ENCODE measurements around the gene MYO3B. TPM values are rescaled to one million over a fixed set of nuclear protein-coding genes. Genes with fewer than 3 reads are reported as not detected.

The MYO3B gene
- polyA plus RNA-seq, 2 of the 4 experiments (the other 2 are of a cell fraction), result 0.01 TPM; not detected in 1

DNA sequence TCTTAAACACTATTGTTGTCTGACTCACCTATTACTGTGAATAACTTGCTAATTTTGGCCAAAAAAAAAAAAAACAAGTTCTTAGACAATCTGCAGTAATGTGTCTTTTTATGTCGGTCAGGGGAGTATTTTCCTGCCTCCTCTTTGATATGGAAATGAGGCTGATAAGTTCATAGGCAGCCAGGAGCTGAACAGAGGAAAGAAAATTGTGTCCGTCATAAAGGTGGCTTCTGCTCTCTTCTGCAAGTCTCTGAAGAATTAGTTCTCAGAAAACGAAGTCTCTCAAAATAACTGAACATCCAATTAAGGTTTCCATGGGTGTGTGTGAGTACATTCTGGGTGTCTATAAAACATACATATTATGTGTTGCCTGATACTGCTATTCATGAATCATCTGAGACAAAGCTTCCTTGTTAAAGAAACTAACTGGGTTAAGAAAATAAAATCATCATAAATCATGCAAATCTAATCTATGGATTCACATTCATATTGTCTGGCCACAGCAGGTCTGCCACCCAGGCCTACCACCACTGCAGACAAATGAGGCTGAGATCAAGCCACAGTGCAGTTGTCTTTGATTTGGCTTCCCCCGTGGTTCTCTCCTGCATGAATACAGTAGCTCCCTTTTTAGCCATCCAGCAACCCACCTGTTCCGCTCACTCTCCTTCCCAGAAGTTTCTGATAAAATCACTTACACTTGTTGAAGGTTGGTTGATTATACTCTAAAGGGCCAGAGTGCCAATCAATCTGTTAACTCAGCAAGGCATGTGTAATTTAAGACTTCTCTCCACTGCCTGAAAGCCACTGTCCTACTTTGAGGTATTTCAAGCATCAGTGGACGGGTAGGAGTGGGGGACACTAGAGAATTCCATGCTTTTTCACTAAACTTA is 517.8 kb downstream of the MYO3B start:
- no peak for DNase-seq (ENCODE audit: low read depth in 1 of 2, low spot score in 1 of 2)
- 39% methylated on average over 6 of the region's 6 CpGs for WGBS (ENCODE audit: missing lambda C conversion rate)
- Histone ChIP-seq H3K4me3 (no peak overlapping the region), H3K4me2 (no peak overlapping the region), H3K9me3 (no peaks in the 10 kb centered on the region), H3K27ac (no peak overlapping the region), H3K4me1 (no peaks in the 10 kb centered on the region)
- ChIA-PET POLR2A (no interaction called here), CTCF (interaction anchor here (1.0 kb wide), 1 partner anchor 335 kb away, joined by 3 read pairs; no protein-coding TSS in a partner anchor)
- ATAC-seq, result no peak
- FAIRE-seq, result no peak
- no peak for TF ChIP-seq POLR2A (IDR thresholded peaks at IDR 0.05; ENCODE audit: low read length)
- TF ChIP-seq ESRRA (IDR thresholded peaks at IDR 0.05; ENCODE audit: borderline replicate concordance, low read length), result no peak
- TF ChIP-seq RCOR1 (IDR thresholded peaks at IDR 0.05; ENCODE audit: low read depth, low read length), result no peak
- no peak for TF ChIP-seq CHD2 (IDR thresholded peaks at IDR 0.05; ENCODE audit: low read length, partially characterized antibody)
- TF ChIP-seq, protein P1, sequence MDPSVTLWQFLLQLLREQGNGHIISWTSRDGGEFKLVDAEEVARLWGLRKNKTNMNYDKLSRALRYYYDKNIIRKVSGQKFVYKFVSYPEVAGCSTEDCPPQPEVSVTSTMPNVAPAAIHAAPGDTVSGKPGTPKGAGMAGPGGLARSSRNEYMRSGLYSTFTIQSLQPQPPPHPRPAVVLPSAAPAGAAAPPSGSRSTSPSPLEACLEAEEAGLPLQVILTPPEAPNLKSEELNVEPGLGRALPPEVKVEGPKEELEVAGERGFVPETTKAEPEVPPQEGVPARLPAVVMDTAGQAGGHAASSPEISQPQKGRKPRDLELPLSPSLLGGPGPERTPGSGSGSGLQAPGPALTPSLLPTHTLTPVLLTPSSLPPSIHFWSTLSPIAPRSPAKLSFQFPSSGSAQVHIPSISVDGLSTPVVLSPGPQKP (IDR thresholded peaks at IDR 0.05; ENCODE audit: low read depth, low read length), result no peak
- TF ChIP-seq, protein P2, sequence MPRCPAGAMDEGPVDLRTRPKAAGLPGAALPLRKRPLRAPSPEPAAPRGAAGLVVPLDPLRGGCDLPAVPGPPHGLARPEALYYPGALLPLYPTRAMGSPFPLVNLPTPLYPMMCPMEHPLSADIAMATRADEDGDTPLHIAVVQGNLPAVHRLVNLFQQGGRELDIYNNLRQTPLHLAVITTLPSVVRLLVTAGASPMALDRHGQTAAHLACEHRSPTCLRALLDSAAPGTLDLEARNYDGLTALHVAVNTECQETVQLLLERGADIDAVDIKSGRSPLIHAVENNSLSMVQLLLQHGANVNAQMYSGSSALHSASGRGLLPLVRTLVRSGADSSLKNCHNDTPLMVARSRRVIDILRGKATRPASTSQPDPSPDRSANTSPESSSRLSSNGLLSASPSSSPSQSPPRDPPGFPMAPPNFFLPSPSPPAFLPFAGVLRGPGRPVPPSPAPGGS (IDR thresholded peaks at IDR 0.05), result no peak
- no peak for TF ChIP-seq ZC3H11A (IDR thresholded peaks at IDR 0.05)
- TF ChIP-seq CEBPB (IDR thresholded peaks at IDR 0.05), result no peak
- TF ChIP-seq TFCP2L1 (CRISPR knock-in tag; IDR thresholded peaks at IDR 0.05), result no peak
- no peak for TF ChIP-seq POLR2AphosphoS2 (conservative IDR thresholded peaks at IDR 0.05; ENCODE audit: low read length)
- no peak for TF ChIP-seq ZSCAN20 (CRISPR knock-in tag; IDR thresholded peaks at IDR 0.05)
- no peak for TF ChIP-seq NFE2L2 (conservative IDR thresholded peaks at IDR 0.05; ENCODE audit: low read length)
- no peak for TF ChIP-seq E2F6 (IDR thresholded peaks at IDR 0.05; ENCODE audit: borderline replicate concordance, low read depth)
- no peak for TF ChIP-seq RNF2 (IDR thresholded peaks at IDR 0.05; ENCODE audit: borderline replicate concordance, low read depth)

- 60% methylated on average over 3 of the region's 3 CpGs for WGBS (ENCODE audit: missing lambda C conversion rate)
Observed at GRCh38 chr2:170696948-170697347, 519.0 kb downstream of the MYO3B start.

More at GRCh38 chr2:170696948-170697347, 519.0 kb downstream of the MYO3B start:
- TF ChIP-seq MAFK (IDR thresholded peaks at IDR 0.05; ENCODE audit: partially characterized antibody) (no peak), MAZ (IDR thresholded peaks at IDR 0.05; ENCODE audit: borderline replicate concordance, low read depth, low read length) (no peak), PHF8 (IDR thresholded peaks at IDR 0.05; ENCODE audit: borderline replicate concordance, low read depth) (no peak), PBX3 (IDR thresholded peaks at IDR 0.05) (no peak), HOXB13 (CRISPR knock-in tag; IDR thresholded peaks at IDR 0.05; ENCODE audit: low read depth) (no peak), EHMT2 (IDR thresholded peaks at IDR 0.05; ENCODE audit: low read depth) (no peak), TFCP2L1 (CRISPR knock-in tag; IDR thresholded peaks at IDR 0.05) (no peak), ZSCAN20 (CRISPR knock-in tag; IDR thresholded peaks at IDR 0.05) (no peak), HEYL (CRISPR knock-in tag; IDR thresholded peaks at IDR 0.05) (no peak), POLR2AphosphoS2 (conservative IDR thresholded peaks at IDR 0.05; ENCODE audit: low read length) (no peak), FOXS1 (CRISPR knock-in tag; IDR thresholded peaks at IDR 0.05) (no peak), ZNF302 (CRISPR knock-in tag; IDR thresholded peaks at IDR 0.05) (no peak)
- TF ChIP-seq, protein P3, sequence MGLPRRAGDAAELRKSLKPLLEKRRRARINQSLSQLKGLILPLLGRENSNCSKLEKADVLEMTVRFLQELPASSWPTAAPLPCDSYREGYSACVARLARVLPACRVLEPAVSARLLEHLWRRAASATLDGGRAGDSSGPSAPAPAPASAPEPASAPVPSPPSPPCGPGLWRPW (IDR thresholded peaks at IDR 0.05), result no peak
- ATAC-seq (no peak), FAIRE-seq (no peak), DNase-seq (ENCODE audit: low read depth in 1 of 2, low spot score in 1 of 2) (no peak)
- Histone ChIP-seq H3K4me3 (no peak overlapping the region), H3K9me3 (no peaks in the 10 kb centered on the region), H3K4me1 (no peaks in the 10 kb centered on the region), H3K27ac (no peak overlapping the region), H3K4me2 (no peak overlapping the region)
- ChIA-PET CTCF (no interaction called here), POLR2A (no interaction called here)
